Skeletal muscle cell (primary cell): ENCODE results near the gene SMARCD1.

Source experiments
- DNase-seq: peaks from one replicate; pipeline ENCODE4 v3.0.0-alpha.2; 2010; ENCODE audit warnings: low read depth
- H3K4me3 ChIP-seq: 2 replicates; pipeline ENCODE4 v1.5.1; 2011; ENCODE audit warnings: low read depth, mild to moderate bottlenecking, control low read depth, low read length, moderate library complexity

Gene SMARCD1

GRCh38 chr12:50100561-50100960 lies 15.4 kb downstream of the SMARCD1 start:
- no peak for DNase-seq
- no peak overlapping the region for H3K4me3 ChIP-seq

- H3K4me3 ChIP-seq, result no peak overlapping the region
- no peak for DNase-seq
These were observed 16.5 kb downstream of the SMARCD1 start for GRCh38 chr12:50101663-50102062.

DNA sequence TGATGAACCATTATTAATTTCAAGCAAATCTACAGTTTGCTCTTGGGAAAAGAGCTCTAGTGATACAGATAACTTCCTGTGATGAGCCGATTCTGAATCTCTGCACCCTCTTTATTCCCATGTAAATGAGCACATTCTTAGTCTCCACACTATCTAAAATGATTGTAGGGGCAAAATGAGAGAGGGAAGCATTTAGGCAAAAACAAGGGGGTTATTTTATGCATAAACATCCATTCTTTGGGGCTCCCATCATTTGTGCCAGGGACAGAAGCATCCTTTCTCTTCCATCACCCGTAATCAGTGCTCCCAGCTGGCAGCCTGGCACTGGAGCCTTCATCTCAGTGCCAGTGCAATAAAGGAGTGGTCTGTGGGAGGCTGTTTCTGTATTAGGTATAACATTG lies 17.0 kb downstream of the SMARCD1 start:
- no peak overlapping the region for H3K4me3 ChIP-seq
- DNase-seq, result no peak

GRCh38 chr12:50102646-50103309 lies 17.6 kb downstream of the SMARCD1 start:
- H3K4me3 ChIP-seq, result no peak overlapping the region
- no peak for DNase-seq

GRCh38 chr12:50103351-50103750 lies 18.2 kb downstream of the SMARCD1 start:
- no peak overlapping the region for H3K4me3 ChIP-seq
- DNase-seq, result no peak

GRCh38 chr12:50103767-50104321 lies 18.7 kb downstream of the SMARCD1 start, which contains the start of gene GPD1:
Gene GPD1 (plus strand): TSS chr12:50104008. CDS start chr12:50104051, 43 bp downstream.
- no peak for DNase-seq
- no peak within 1 kb of the TSS for H3K4me3 ChIP-seq

GRCh38 chr12:50104417-50105366 lies 19.6 kb downstream of the SMARCD1 start:
- no peak for DNase-seq
- no peak overlapping the region for H3K4me3 ChIP-seq

DNA sequence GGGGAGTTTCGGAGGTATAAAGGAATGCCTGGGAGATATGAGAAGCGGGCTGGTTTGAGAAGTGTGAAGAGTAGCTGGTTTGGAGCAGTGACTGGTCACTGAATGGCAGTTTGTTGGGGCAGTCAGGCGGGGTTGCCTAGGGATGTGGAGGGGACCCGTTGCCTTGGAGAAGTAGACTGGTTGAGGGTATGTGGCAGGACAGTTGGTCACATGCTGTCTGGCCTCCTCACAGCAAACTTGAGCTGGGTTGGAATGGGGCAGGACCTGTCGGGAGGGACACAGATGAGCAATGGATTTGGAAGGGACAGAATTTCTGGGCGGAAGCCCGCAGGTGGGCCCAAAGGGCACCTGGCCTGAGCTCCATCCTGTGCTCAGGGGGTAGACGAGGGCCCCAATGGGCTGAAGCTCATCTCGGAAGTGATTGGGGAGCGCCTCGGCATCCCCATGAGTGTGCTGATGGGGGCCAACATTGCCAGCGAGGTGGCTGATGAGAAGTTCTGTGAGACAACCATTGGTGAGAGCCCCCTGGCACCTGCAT lies 20.8 kb downstream of the SMARCD1 start:
- no peak for DNase-seq
- H3K4me3 ChIP-seq, result no peak overlapping the region

- H3K4me3 ChIP-seq, result no peak overlapping the region
- no peak for DNase-seq
These were observed 21.8 kb downstream of the SMARCD1 start for GRCh38 chr12:50106907-50107306.

DNA sequence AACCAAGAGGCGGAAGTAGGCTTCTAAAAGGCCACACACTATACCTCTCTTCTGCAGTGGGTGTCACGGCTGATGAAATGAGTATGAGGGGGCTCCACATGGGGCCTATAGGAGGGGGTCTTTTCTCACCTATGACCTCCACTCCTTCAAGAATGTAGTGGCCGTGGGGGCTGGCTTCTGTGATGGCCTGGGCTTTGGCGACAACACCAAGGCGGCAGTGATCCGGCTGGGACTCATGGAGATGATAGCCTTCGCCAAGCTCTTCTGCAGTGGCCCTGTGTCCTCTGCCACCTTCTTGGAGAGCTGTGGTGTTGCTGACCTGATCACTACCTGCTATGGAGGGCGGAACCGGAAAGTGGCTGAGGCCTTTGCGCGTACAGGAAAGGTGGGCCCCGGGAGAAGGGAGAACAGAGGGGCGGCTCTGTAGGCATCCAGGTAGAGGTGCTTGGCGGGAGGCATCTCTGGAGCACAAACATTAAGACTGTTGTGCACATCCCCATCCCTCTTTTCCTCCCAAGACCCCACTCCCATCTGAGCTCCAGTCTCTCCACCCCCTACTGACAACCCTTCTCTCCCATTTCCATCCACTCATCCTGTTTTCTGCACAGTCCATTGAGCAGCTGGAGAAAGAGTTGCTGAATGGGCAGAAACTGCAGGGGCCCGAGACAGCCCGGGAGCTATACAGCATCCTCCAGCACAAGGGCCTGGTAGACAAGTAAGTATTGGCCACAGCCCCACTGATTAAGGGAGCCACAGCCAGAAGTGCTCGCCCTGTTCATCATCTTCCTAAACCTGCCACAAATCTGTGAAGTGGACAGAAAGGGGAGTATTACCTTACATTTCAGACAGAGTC lies 22.5 kb downstream of the SMARCD1 start:
- no peak overlapping the region for H3K4me3 ChIP-seq
- no peak for DNase-seq

DNA sequence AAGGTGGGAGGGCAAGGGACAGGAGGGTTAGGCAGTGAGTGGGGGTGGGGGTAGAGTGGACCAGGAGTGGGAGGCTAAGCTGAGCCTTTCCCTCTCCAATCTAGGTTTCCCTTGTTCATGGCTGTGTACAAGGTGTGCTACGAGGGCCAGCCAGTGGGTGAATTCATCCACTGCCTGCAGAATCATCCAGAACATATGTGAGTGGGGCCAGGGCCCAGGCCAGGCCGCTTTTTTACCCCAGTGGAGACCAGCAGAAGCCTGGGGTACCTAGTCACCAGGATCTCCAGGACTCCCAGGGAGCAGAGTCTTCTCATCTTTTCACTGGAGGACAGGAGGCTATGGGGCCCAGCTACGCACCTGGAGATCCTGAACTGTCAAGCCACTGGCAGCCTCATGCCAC lies 24.2 kb downstream of the SMARCD1 start:
- H3K4me3 ChIP-seq, result no peak overlapping the region
- DNase-seq, result no peak

DNA sequence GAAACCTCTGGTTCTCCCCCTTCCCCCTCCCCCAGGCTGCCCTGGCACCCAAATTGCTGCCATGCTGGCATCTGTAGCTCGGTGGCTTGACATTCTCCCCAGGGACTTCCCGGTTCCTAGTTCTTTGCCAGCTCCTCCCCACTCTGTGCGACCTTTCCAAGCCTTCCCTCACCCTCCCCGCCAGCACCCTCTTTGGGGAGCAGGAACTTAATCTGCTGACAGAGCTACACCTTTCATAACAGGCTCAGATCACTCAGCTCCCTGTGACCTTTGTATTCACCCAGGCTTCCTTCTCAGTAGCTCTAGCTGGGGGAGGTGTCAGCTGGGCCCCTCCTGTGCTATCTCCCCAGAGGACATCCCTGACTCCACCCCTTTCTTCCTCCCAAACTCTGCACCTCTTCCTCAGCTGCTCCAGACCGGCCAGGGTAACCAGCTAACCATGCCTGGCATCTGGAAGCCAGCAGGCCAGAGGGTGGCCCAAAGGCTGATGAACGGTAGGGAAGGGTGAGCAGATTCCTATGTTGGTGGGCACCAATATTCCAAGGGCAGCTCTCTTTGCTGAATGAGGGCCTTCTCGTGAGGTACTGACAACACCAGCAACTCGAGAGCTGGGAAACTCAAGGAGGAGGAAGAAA lies 25.1 kb downstream of the SMARCD1 start:
- no peak for DNase-seq

GRCh38 chr12:50110762-50111351 lies 25.7 kb downstream of the SMARCD1 start:
- DNase-seq, result no peak
- no peak overlapping the region for H3K4me3 ChIP-seq

More for the DNA sequence above, 25.1 kb downstream of the SMARCD1 start:
- no peak overlapping the region for H3K4me3 ChIP-seq

GRCh38 chr12:50111395-50111692 lies 26.2 kb downstream of the SMARCD1 start:
- peak overlapping the region; percentile 33 for H3K4me3 ChIP-seq

DNA sequence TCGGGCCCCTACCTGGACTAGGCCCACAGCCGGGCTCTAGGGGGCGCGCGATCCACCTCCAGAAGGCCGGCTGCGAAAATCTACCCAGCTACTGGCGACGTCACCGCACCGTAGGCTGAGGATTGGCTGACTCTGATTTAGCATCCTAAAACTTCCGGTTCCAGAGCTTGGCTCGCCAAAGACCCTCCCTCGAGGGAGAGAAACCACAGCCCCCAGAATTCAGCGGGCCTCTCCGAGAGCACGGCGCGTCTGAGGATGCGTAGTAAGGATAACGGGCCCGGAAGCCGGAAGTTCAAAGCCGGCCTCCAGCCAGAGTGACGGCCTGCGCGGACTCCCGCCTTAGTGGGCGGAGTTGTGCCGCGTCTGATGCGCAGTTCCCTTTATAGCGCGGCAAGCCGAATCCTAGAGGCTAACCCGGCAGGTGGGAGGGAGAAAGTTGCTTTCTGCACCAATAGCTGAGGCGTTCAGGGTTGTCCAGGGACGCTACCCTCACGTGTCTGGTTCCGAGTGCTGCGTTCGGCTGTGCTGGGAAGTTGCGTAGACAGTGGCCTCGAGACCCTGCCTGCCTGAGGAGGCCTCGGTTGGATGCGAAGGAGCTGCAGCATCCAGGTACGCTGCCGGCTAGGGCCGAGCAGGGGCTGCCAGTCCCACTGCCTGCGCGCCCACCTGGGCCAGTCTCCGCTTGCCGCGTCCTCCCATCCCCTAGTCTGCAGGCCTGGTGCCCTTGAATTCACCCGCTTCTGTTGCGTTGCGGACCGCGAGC lies 26.7 kb downstream of the SMARCD1 start, which contains the start of gene COX14:
Gene COX14, plus strand, starts transcription at position 544 of the 763 bp plus-strand sequence. CDS start 7,808 bp downstream, outside the sequence.
- peak; percentile 98 for DNase-seq
- H3K4me3 ChIP-seq, result peak within 1 kb of the TSS; percentile 99

More at GRCh38 chr12:50111395-50111692, 26.2 kb downstream of the SMARCD1 start:
- no peak for DNase-seq

- H3K4me3 ChIP-seq, result peak overlapping the region; percentile 99
- no peak for DNase-seq
These were observed 27.5 kb downstream of the SMARCD1 start for GRCh38 chr12:50112456-50113218.

- no peak overlapping the region for H3K4me3 ChIP-seq
- DNase-seq, result no peak
These were observed 32.0 kb downstream of the SMARCD1 start for GRCh38 chr12:50117057-50117622.
